GM21526 (cell line): ENCODE results near the gene AKAP13.
"Not testable (repeated sequence)": the region's sequence is repeated elsewhere in the genome, so short reads cannot be mapped to it uniquely, and the experiment has no call there.

Experiments
- ATAC-seq: cut with Tn5 transposase; IDR thresholded peaks from one replicate; pipeline ENCODE4 v1.9.1; 2021; ENCODE audit warnings: moderate library complexity; ENCODE audit not compliant: unreplicated experiment, low FRiP score

Gene AKAP13

DNA sequence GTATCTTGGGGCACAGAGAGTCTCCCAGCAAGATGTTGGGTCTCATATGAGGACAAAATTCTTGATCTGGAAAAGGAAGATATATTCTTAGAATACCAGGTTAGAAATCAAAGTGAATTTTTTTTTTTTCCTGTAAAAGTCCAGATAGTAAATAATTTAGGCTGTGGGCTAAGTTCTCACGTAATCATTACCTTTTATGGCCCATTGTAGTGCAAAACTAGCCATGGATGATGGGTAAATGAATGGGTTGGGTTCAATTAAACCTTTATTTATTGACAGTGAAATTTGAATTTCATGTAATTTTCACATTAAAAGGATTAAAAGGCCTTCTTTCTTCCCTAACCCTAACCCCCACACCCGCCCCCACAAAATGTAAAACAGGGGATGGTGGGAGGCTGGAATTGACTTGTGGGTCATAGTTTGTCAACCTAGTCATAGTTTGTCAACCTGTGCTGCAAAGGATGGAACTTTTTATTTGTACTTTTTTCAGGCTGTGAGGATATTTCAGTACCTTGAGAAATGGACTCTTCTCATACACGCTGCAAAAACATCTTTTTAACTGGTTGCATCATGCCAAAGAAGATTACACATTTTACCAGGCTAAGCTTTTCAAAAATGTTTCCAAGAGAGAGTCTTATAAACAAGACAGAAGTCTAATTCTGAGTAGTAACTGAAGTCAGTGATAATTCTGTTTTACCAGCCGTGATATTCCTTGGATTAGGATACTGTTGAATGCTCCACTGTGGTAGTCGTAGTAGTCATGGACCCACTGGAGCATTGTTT lies 138.8 kb downstream of the AKAP13 start:
- ATAC-seq, result no peak

DNA sequence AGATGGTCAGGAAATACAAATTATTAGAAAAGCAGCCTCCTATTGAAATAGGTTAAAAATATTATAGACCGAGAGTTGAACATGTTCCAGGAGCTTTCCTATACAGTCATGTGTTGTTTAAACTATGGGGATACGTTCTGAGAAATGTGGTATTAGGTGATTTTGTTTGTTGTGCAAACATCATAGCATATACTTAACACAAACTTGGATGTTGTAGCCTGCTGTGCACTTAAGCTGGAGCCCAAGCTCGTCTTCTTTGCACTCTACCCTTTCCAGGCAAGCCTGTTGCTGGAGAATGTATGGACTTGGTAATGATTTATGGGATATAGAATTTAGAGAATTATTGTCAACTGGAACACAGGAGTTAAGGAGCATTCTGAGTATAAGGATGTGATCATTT lies 140.2 kb downstream of the AKAP13 start:
- ATAC-seq, result no peak

DNA sequence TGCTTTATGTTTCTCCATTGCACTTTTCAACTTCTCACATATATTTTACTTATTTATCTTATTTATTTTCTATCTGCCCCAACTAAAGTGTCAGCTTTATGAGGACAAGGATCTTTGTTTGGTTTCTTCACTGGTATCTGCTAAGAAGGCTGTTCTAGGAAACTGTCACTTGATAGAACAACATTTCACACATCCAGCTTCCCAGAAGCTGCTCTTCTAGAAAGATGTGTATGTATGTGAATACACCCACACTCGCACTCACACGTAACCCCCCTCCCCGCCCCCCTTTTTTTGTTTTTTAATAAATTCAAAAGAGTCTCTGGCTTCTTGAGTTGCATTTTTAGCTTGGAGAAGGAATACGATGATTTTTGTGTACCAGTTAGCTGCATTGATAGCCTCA lies 143.1 kb downstream of the AKAP13 start:
- ATAC-seq, result no peak

DNA sequence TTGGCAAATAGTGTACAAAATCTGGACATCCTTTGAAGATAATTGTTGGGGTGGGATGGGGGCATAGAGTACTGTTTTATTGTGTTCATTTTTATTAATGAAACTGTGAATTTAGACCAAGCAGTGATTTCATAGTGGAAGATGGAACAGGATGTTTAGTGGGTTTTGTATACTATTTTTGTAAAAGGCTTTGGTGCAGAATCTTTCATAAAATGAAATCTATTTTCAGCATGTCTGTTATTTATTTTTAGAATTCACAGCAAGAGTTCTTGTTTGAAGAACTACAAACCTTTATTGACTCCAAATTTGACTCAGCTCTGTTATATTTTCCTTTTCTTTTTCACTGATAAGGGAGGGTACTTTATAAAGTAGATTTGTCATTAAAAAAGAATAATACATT lies 145.4 kb downstream of the AKAP13 start:
- ATAC-seq, result no peak

DNA sequence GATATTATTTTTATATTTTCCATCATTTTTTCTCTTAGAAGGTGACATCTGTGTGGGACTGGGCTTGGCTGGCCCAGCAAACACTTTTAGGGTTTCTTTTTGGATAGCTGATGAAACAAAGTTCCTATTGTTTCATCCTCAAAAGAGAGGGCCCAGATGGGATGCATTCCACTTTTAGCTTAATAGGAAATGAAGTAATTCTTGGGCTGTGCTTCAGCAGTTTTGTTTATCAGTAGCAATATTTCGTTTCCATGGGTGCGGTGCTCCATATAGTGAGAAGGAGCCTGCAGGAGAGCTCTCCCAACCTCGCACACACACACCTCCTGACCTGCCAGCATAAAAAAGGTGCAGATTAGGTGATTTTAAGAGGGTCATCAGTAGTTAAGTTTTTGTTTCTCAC lies 147.5 kb downstream of the AKAP13 start:
- ATAC-seq, result no peak

DNA sequence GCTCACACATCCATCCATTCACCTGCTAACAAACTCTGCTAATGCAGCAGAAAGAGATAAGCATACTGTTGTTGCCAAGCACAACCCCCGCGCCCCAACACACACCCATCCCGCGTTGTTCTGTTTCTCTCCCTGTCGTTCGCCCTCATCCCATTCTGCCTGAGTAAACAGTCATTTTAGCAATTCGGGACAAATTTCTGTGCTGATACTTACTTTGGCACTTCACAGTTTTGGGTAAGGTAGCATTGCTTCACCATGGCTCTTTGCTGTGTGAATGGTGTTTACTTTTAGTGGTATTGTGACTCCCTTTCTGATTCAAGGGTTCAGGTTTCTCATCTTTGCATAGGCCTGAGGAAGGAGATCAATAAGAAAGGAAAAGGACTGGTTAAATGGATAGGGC lies 149.7 kb downstream of the AKAP13 start:
- no peak for ATAC-seq

DNA sequence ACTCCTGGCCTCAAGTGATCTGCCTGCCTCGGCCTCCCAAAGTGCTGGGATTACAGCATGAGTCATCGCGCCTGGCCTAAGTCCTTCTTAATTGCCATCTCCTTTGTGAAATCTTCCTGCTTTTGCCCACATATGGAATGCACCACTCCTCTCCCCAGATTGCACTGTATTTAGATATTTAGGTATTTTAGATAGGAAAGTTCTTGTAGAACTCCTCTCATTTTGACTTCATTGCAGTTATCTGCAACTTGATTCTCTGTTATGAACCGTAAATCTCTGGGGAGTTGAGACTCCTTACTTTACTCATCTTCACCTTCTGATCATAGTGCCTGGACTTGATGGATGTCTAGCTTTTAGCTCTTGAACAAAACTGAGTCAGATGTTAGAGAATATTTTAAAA lies 150.7 kb downstream of the AKAP13 start:
- no peak for ATAC-seq

DNA sequence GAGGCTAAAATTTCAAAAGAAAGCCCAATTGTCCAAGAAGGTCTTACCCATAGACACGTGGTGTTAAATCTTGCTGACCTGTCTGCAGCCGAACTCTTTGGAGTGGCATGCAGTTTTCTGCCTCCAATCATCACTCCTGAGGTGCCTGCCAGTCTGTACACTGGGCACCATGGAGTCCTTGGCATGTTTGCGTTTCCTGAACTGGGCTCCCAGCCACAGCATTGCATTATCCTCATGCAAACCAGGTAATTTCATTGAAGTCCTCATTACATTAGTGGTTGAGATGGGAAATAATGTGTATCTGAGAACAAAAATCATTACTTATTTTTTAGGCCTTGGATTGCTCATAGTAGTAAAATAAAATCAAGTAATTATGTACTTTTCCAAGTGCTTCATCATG lies 152.3 kb downstream of the AKAP13 start:
- ATAC-seq, result no peak

DNA sequence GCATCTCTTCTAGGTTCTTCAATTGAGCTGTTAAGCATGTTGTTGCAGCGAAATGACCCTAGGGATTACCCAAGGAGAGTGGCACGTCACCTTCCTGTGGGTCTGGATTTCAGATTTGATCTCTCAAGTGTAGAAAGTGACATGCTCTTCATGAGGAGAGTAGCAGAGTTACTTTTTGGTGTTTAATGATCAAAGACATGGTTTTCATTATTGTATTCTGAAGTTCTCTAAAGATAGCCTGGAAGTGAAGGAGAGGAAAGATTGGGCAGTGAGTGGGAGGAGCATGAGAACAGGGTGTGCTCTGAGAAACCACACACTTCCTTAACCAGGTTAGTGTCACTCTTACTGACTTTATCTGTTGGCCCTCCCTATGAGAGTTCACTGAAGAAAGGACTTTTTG lies 153.6 kb downstream of the AKAP13 start:
- peak; percentile 86 for ATAC-seq

DNA sequence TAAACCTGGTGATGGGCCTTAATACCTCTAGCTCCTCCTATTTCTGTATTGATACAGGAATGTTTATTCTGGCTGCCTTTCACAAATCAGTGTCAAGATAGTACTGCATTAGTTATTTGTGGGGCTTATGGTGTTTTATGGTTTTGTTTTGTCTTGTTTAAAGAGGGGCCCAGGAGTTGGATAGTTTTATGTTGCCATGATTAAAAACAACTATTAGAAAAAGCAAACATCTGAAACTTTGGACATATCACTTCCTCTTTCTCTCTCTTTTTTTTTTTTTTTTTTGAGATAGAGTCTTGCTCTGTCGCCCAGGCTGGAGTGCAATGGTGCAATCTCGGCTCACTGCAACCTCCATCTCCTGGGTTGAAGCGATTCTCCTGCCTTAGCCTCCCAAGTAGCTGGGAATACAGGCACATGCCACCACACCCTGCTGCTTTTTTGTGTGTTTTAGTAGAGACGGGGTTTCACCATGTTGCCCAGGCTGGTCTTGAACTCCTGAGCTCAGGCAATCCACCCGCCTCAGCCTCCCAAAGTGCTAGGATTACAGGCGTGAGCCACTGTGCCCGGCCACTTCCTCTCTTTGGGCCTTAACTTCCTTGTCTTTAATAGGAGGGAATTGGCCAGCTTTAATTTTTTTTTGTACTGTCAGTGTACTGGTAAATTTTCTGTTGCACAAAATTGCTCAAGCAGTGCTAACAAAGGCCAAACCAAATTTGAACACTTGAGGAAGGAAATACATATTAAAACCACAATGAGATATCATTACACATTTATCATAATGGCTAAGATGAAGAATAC lies 155.3 kb downstream of the AKAP13 start:
- not testable (repeated sequence) for ATAC-seq

DNA sequence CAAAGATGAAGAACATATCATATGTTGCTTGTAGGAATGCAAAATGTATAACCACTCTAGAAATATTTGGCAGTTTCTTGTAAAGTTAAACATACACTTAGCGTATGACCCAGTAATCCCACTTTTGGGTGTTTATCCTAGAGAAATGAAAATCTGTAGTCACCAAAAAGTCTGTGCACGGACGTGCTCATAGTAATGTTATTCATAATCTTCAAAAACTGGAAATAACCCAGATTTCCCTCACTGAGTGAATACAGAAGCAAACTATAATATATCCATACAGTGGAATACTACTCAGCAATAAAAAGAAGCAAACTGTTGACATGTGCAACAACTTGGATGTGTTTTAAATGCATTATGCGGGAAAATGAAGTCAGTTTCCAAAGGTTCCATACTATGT lies 155.9 kb downstream of the AKAP13 start:
- ATAC-seq, result no peak

DNA sequence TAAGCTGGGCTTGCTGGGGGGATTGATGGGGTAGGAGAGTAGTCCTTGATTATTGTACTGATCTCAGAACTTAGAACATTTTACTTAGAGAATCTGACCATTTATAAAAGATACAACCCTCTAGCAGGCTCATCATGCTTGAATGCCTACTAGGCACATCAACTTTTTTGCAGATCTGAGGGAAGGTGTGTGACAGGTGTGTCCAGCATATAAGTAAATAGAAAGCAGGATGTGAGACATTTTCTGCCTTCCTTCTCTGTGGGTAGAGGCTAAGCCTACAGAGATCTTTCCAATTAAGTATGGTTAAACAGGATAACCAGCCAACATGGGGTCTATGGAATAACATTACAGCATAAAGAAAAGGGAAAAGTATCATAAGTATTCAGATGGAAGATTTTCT lies 159.1 kb downstream of the AKAP13 start:
- no peak for ATAC-seq

DNA sequence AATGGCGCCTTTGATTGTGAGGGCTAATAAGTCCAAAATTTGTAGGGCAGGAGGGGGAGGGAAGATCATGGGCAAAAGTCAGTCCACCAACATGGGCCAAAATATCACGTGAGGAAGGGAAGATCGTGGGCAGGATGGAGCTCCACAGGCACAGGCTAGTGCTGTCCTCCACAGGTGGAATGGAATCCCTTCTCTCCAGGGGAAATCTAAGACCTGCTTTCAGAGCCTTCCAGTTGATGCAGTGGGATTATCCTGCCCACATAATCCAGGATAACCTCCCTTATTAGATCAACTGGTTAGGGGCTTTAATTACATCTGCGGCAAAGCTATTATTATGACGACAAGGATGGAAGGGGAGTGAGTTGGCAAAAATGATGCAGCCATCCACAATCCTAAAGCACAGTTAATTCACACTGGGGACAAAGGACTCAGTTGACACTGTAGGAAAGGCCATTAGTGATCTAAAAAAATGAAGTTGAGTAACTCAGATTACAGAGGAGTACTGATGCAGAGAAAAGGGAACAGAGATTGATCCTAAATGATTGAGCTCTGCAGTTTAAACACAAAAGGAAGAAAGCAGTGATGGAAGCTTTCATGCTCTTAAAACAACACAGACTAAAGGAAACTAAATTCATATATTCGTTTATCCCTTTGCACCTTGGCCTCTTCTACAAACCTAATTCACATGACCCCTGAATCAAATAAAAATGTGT lies 159.8 kb downstream of the AKAP13 start:
- no peak for ATAC-seq

DNA sequence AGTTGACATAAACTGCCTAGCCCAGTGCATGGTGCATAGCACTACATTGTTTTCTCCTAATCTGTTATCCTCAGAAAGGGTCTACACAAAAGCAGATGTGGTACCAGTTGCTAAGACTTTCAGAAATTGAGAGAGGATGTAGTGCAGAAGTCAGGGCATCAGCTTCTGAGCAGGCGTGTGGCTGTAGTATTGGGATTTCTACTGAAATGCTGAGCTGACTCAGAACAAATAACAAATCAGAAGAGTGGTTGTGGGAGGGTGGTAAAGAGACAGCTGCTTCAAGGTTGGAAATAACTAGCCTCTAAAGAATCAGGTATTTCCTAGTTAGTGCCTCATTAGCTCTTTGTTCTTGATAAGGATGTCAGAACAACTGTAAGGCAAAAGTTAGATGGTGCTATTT lies 161.3 kb downstream of the AKAP13 start:
- no peak for ATAC-seq

DNA sequence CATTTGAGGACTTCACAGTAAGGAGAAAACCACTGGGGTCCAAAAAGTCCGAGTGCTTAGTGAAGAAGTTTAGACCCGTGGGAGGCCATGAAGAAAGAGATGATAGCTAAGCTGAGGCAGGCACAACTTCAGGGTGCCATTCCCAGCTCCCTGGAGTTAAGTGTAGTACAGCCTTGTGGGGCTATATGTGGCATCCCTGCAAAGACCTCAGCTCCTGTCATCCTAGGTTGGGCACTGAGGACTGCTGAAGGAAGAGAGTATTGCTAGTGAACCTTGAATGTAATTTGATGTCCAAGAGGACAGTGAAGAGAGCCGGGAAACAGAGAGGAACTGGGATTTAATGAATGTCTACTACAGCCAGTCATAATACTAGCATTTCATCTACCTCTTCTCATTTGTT lies 162.1 kb downstream of the AKAP13 start:
- no peak for ATAC-seq

DNA sequence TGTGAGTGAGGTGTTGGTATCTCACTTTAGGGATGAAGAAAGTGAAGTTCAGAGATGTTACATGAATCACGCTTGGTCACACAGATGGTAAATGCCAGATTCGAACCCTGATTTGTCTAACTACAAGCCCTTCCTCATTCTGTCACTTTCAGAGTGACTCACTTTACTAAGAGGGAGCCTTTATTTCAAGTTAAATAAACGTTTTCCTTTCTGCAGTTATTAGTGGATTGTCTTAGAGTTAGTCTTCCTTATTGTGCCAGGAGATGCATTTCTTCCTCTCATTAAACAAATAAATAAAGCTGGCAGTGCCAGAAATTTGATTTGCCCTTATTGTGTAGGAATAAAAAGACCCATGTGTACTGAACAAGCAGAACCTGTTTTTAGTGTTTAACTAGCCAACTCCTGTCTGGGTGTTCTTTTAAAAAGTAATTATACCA lies 162.5 kb downstream of the AKAP13 start:
- ATAC-seq, result no peak

DNA sequence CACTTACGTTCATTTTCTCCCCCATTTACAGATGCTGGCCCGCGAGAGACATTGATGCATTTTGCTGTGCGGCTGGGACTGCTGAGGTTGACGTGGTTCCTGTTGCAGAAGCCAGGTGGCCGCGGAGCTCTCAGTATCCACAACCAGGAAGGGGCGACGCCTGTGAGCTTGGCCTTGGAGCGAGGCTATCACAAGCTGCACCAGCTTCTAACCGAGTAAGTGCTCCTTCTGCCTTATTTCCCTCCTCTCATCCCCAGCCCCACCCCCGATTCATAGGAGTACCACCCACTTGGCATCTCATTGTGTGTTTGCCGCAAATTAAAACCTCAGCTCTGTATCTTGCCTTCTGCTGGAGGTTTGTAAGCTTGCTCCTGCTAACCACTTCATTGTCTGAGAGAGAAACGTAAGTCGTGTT lies 163.3 kb downstream of the AKAP13 start:
- ATAC-seq, result no peak

DNA sequence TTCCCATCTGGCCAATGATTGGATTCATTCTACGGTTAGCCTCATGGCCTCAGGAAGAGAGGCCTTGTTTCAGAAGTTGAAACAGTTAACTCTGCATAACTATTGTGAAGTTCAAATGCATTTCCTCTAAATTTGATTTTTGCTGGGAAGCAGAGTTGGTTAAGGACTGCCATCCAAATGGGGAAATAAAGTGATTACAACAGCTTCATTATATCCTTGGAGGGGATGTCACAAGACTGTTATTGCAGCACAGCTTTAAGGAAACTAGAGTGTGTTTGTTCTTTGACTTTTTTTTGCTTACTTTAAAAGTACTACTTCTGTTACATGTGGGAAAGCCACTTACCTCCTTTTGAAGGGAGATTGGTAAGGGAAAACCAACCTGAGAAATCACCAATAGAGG lies 164.8 kb downstream of the AKAP13 start:
- ATAC-seq, result no peak

DNA sequence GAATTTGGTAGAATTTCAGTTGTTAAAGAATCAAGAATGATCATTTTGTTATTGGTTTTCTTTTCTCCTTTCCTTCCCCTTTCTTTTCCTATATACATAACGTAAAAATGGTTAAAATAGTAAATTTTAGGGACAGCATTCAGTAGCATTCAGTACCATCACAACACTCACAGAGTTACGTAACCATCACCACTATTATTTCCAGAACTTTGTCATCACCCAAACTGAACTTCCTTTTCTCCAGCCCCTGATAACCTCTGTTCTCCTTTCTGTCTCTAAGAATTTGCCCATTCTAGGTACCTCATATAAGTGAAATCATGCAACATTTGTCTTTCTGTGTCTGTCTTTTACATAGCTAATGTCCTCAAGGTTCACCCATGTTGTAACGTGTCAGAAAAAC lies 165.3 kb downstream of the AKAP13 start:
- ATAC-seq, result no peak

DNA sequence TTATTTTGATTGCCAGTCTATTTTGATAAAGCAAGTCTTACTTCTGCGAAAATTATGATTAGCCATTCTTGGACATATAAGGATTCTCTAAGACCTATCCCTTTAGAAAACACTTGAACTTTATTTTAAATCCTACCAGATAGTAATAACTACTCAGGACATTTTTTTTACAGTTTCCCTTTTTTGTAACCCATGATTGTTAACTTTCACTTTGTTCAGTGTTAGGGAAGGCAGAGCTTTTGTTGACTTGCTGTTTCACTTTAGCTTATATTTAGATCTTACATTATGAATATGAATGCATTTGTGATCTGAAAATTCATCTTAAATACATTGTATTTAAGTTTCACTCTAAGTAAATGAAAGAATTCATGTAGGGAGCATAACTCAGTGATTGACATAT lies 167.0 kb downstream of the AKAP13 start:
- no peak for ATAC-seq

DNA sequence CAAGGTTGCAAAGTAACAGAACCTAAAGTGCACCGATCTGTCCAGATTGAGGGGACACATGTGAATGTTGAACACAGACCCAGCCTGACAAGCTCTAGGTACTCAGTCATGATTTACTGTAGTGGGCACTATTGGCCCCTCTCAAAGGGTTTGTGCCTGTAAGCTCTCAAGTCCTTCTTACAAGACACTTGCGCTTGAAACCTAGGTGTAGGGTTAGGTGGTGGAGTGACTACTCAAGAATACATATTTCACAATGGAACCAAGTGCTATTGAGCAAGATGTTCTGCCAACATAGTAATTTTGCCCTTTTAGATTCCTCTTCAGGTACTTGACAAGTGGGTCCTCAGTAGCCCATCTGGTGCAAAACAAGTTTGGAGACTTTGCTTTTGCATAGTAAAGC lies 169.9 kb downstream of the AKAP13 start:
- no peak for ATAC-seq
